ENCODE measurements around the gene CEP72.
"Not testable (repeated sequence)": the region's sequence is repeated elsewhere in the genome, so short reads cannot be mapped to it uniquely, and the experiment has no call there.

The CEP72 gene, protein sequence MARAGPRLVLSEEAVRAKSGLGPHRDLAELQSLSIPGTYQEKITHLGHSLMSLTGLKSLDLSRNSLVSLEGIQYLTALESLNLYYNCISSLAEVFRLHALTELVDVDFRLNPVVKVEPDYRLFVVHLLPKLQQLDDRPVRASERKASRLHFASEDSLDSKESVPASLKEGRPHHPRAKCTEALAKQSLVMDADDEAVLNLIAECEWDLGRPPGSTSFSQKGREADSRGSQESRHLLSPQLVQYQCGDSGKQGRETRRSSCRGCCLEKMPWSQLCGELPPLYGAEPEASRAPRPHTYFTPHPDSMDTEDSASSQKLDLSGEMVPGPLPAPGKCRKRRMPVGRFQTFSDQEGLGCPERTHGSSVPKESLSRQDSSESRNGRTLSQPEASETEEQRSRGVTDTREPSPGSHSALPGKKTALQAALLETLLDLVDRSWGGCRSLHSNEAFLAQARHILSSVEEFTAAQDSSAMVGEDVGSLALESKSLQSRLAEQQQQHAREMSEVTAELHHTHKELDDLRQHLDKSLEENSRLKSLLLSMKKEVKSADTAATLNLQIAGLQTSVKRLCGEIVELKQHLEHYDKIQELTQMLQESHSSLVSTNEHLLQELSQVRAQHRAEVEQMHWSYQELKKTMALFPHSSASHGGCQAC

DNA sequence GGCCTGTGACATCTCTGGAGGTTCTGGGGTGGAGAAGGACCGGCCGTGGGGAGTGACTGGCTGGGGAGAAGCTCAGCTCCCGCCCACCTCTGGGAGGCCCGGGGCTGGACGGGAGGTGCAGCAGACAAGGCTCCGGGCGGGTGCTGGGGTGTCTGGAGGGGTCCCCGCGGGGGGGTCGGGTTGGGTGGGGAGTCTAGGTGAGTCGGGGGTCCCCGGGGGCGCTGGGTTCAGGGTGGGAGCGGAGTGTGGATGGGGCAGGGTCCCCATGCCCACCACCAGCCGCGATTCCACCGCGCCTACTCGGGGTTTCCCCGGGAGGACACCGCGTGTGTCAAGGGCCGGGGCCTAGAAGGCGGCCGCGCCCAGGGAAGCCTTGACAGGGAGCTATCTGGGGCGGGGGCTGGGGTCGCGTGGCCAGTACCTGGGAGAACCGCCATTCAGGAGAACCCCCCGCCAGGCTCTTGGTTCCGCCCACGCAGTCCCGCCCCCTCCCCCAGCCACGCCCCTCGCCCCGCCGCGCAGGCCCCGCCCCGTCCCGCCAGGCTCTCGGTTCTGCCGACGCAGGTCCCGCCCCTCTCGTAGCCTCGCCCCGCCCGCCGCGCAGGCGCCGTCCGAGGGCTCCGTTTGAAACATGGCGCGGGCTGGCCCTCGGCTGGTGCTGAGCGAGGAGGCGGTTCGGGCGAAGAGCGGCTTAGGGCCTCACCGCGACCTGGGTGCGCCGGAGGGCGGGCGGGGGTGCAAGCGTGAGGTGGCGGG, at the start of gene CEP72:
CEP72 (plus strand) TSS at position 610 of the 756 bp plus-strand sequence; CDS start at position 632, 22 bp downstream.
- DNase-seq: peak; percentile 94

- DNase-seq: no peak
Measured at GRCh38 chr5:565782-566440, 46.2 kb upstream of the CEP72 start.

DNA sequence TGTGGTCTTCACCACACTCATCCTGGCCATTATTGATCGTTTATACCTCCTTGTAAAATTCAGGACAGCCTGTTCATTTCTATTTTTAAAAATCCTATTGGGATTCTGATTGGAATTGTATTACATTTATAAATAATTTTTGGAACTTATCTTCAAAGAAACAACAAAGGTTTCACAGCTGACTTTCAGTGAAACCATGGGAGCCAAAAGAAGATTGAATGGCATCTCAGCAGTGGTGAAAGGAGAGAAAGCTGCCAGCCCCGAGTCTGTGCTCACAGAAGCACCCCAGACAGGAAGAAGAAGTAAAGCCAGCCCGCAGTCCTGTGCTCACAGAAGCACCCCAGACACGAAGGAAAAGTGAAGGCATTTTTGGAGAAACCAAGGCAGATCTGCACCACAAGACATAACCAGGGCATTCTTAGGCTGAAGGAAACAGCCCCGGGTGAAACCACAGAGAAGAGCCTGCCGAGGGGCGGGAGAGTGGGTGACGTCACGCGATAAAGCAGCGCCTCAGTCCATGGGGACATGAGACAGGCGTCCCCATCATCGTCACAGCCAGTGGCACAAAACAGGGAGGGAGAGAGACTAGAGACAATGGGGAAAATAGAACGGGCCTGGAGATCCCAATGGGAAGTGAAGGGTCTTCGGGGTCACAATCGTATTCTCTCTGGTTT, 45.4 kb upstream of the CEP72 start:
- no peak for DNase-seq

DNA sequence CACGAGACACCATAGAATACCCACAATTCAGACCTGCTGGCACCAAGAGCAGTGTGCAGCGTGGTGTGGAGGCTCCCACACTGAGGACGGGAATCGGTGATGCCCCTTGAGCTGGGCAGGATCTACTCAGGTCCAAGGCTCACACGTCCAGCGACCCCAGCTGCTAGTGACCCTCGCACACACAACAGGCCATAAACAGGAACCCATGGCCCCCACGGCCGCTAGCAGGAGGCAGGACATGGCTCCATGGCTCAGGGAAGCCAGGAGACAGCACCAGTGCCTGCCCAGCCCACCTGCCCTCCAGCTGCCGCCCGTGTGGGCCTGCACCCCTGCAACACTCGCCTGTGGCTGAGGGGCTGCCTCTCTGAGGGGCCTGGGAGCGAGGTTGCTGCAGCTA, 44.5 kb upstream of the CEP72 start:
- DNase-seq: no peak

GRCh38 chr5:568061-568781, 43.9 kb upstream of the CEP72 start:
- DNase-seq: no peak

DNA sequence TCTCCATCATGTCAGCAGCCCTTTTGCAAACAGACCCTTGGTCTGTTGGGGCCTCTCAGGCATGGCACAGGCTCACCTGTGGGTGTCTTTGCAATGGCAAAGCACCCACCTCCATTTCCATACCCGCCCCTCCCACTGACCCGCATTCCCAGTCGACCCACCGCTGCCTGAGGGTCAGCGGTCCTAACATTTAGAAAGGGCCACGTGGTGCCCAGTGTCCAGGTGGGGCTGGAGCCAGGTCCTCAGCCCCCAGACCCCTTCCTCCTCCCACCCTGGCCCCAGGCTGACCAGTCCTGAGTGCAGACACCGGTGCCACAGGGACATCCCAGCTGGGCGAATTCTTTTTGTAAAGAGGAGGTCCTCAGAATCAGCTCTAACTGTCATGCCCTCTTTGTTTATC, 43.3 kb upstream of the CEP72 start:
- no peak for DNase-seq

DNA sequence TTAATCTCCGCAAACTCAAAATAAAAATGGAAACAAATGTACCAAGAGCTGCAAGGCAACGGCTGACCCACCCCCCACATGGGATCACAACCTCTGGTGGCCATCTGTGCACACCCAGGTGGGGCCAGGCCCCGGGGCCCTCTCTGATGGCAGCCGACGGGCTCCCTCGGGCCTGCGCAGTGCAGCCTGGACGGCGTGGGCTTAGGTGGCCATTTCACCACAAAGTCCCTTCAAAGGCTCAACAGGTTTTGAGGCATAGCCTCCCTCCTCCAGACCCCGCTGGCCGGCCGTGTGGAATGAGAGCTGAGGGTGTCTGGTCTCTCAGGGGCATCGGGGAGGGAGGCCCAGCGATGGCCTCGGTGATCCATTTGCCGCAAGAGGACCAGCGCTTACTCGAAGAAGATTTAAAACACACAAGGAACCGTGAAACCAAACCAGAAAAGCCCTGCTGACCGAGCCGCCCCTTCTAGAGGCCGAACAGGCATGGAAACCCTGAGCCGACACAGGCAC, 42.7 kb upstream of the CEP72 start:
- no peak for DNase-seq

DNA sequence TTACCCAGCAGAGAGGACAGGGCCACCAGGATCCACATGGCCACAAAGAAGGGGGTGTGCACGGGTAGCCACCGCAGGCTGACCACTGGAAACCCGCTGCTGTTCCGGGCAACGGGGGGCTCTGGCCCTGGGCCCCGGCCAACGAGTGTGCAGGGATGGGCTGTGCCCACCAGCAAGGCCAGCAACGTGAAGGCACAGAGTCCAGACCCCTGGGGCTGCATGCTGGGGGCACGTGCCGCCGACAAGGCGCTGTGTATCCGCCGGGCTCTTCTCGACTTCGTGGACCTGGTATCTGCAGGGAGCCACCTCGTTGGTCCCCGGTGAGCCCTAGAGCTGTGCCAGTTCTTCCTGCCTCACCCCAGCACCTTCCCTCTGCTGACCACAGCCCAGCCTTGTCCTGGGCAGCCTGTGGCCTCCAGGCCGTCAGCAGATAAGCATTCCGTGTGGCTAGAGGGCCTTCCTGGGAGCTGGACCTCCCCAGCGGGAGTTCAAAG, 42.2 kb upstream of the CEP72 start:
- no peak for DNase-seq

- no peak for DNase-seq
Measured at GRCh38 chr5:570446-570845, 41.7 kb upstream of the CEP72 start.

DNA sequence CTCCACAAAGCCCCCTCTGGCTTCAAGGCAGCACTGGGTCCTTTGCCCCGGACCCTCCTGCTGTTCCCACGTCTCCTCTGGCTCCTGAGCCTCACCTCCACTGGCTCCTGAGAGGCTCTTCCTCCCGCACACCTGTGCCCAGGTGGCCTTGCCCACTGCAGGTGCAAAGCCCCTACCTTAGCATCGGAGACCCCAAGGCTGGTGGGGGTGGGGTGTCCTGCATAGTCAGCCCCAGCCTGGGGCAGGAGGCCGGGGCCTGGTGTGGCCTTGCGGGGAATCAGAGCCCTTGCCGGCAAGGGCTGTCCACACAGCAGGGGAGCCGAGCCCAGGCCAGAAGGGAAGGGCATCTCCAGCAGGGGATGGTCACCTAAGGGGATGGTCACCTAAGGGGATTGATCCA, 41.3 kb upstream of the CEP72 start:
- no peak for DNase-seq

- no peak for DNase-seq
Measured at GRCh38 chr5:571791-572190, 40.3 kb upstream of the CEP72 start.

- DNase-seq: no peak
Measured at GRCh38 chr5:572398-573019, 39.6 kb upstream of the CEP72 start.

DNA sequence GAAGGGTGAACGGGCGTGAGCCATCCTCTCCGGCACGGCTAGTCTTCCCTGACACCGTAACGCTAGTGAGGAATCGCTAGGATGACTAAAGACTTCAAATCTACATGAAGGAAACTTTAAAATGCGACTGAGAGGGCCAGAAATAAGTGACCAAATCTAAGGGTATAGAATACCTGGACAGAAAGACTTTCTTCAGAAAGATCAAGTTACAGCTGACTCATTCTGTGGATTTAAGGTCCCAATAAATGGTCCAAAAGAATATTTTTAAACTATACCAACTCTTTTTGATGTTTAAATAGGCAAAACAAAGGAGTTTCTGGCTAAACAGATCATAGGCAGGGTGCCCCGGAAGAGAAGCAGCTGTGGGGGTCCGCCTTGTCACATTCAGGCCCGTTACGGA, 38.9 kb upstream of the CEP72 start:
- DNase-seq: no peak

GRCh38 chr5:573976-574375, 38.2 kb upstream of the CEP72 start:
- DNase-seq: no peak

DNA sequence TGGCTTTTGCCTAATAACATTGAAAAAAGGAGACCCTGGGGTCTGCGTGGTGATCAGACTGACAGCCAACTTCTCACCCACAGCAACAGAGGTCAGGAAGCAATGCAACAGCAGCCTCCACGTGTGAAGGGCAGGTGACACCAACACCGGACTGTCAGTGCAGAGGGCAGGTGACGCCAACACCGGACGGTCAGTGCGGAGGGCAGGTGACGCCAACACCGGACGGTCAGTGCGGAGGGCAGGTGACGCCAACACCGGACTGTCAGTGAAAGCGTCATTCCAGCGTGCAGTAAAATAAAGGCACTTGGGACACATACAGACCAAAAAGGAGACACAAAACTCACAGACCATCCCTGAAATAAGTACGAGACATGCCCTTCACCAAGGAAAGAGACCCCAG, 37.2 kb upstream of the CEP72 start:
- no peak for DNase-seq

DNA sequence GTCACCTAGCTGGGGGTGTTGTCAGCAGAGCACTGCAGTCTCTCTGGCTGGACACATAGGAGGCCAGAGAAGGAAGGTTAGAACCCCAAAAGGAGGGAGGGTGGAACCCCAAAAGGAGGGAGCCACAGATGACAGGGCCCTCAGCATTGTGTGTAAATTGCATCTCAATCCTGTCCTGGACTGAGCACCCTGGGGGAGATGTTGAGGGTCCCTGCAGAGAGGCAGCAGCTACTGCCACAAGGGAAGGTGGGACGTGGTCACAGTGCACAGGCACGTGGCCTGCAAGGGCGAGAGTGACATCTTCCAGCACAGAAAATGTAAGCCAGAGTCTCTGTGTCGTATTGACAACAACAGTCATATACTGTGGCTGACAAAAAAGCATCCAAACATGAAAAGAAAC, 36.5 kb upstream of the CEP72 start:
- DNase-seq: no peak

- DNase-seq: not testable (repeated sequence)
Measured at GRCh38 chr5:577214-577613, 34.9 kb upstream of the CEP72 start.

DNA sequence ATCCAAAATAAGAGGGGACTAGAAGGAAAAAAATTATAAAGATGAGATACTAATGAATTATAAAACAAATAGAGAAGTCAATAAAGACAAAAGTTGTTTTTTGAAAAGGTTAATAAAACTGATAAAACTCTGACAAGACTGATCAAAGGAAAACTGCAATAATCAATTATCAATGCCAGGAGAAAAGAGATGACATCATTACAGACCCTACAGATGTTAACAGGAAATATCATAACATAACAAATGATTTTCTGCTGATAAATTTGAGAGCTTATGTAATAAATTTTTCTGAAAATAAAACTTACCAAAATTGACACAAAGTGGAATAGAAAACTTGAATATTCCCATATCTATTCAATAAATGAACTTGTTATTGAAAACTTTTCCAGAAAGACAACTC, 34.3 kb upstream of the CEP72 start:
- DNase-seq: no peak

- DNase-seq: no peak
Measured at GRCh38 chr5:579211-579610, 32.9 kb upstream of the CEP72 start.

DNA sequence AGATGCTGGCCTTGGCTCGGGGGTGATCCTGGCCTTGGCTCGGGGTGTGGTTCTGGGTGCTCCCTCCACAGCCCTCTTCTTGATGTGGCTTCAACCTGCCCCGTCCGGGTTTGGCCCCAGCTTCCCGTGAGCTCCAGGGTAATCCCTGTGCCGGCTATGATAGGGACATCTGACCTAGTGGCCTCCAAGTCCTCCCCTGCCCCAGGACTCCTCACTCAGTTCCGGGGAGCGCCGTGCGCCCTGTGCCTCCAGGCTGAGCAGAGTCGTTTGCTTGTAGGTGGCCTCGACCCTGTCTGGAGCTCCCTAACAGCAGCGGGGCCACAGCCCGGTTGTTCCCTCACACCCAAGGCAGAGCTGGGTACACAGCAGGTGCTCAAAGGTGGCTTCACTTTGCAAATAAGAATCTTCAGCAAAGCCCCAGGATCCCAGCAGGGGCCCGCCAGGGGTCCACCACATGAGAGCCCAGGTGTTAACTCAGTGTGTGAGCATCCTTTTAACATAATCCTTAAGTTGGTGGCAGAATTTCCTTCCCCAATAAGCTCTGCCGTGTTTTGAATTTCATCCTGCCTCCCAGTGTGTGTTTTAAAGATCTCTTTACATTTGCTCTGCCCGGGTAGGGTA, 32.3 kb upstream of the CEP72 start:
- no peak for DNase-seq

GRCh38 chr5:580436-580835, 31.7 kb upstream of the CEP72 start:
- no peak for DNase-seq

Measured in hematopoietic multipotent progenitor cell treated with erythropoietin and hydrocortisone succinate and interleukin-3 and kit ligand, for 4 days (in vitro differentiated cells).